Transverse colon (tissue), 4 donors: ENCODE measurements around the gene TAOK3. TPM values are rescaled to one million over a fixed set of nuclear protein-coding genes. Genes with fewer than 3 reads are reported as not detected.

Source experiments
- DNase-seq: peaks from one replicate; pipeline ENCODE4 v3.0.0-alpha.2; 2019
- H3K27ac ChIP-seq, 4 donors: fragments of 200-600 bp; sonication (generic); 2 replicates each; pipeline ENCODE4 v1.5.1; 2016 to 2018; ENCODE audit warnings: inconsistent platforms in 4 of 4
- H3K27me3 ChIP-seq: fragments of 200-600 bp; sonication (generic); 2 replicates; pipeline ENCODE4 v1.5.1; 2017; ENCODE audit warnings: inconsistent platforms
- H3K36me3 ChIP-seq, 4 donors: fragments of 200-600 bp; sonication (generic); 2 replicates each; pipeline ENCODE4 v1.5.1; 2017 to 2019; ENCODE audit warnings: inconsistent platforms in 4 of 4
- H3K4me1 ChIP-seq, 4 donors: fragments of 200-600 bp; sonication (generic); 2 replicates each; pipeline ENCODE4 v1.5.1; 2017 to 2020; ENCODE audit warnings: inconsistent platforms in 4 of 4
- H3K4me3 ChIP-seq, 4 donors: fragments of 200-600 bp; sonication (generic); 1 replicate in 1 of 4; 2 replicates in 3 of 4; pipeline versions ENCODE4 v1.5.1 to v1.6.1; 2017 to 2019; ENCODE audit warnings: inconsistent platforms in 4 of 4
- H3K9me3 ChIP-seq, 2 donors: fragments of 200-600 bp; sonication (generic); 2 replicates each; pipeline ENCODE4 v1.5.1; 2017 to 2019; ENCODE audit warnings: inconsistent platforms in 2 of 2
- EP300 ChIP-seq: sonication (generic); formaldehyde crosslinking; IDR thresholded peaks from one replicate; pipeline ENCODE4 v1.6.1; 2017; ENCODE audit warnings: antibody characterized with exemption, low read depth
- POLR2A ChIP-seq: fragments of 450-650 bp; IDR thresholded peaks from one replicate; pipeline ENCODE4 v1.6.1; 2016; ENCODE audit warnings: antibody characterized with exemption, mild to moderate bottlenecking, moderate library complexity
- POLR2AphosphoS5 ChIP-seq, 3 donors: sonication (generic); formaldehyde crosslinking; IDR thresholded peaks; one replicate each; pipeline ENCODE4 v1.6.1; 2016; ENCODE audit warnings: antibody characterized with exemption in 3 of 3
- WGBS, 2 donors: methylation state at CpG; one replicate each; pipeline ENCODE4 v1.1.5; 2018; ENCODE audit warnings: low coverage in 1 of 2; 5-methylcytosine and 5-hydroxymethylcytosine counted together
- in situ Hi-C, 4 donors: fragments of 200-750 bp; cut with MboI; loops; one replicate each; pipeline versions ENCODE4 v1.15.0 to v1.15.1; 2017; ENCODE audit warnings: low sequenced_read_pairs in 3 of 4, low pct_ligation_motif_present in 1 of 4, low pct_unique_long_range_greater_than_20kb in 1 of 4
- intact Hi-C: fragments of 100-400 bp; cut with DNase I; formaldehyde crosslinking; loops from one replicate; pipeline ENCODE4 v1.15.1; 2023; ENCODE audit warnings: low total_unique reads
- total RNA-seq, 4 donors: library from RNA; depleted of rRNA; stranded (reverse); fragments of >200 nt; gene quantifications; one replicate each; pipeline ENCODE4 v1.1.0, GENCODE V29; 2016
- TF ChIP-seq, protein P1 (sequence below), 5 experiments: fragments of 200-600 bp in 3 of 5; fragments of 450-650 bp in 2 of 5; sonication (generic) in 3 of 5; IDR thresholded peaks; 1 replicate in 2 of 5; 2 replicates in 3 of 5; pipeline ENCODE4 v1.5.1; 2016 to 2017; ENCODE audit warnings: antibody characterized with exemption in 5 of 5, inconsistent platforms in 3 of 5, mild to moderate bottlenecking in 2 of 5, moderate library complexity in 1 of 5

Gene TAOK3
- total RNA-seq, 4 donors from 2014 or later, result 40.4 to 93.2 (median 79.2) TPM

DNA sequence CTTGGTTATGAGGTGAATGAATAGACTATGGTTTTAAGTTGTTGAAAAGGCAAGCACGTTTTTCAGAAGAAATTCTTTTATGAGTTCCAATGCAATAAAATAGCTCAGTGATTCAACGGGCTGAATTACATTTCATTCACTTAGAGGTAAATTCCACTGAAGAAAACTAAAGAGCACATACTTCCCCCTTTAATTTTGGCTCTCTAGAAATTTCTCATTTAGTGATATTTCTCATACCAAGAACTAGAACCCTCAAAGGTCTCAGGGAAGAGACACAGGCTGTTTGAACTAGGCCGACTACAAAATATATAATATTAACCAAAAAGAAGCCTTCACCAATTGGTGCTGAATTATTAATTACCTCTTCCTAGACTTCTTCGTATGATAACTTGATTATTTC lies 68.6 kb downstream of the TAOK3 start:
- TF ChIP-seq EP300 (no peak), POLR2A (no peak), POLR2AphosphoS5 (IDR thresholded peaks at IDR 0.05) (no peak)
- TF ChIP-seq, protein P1, sequence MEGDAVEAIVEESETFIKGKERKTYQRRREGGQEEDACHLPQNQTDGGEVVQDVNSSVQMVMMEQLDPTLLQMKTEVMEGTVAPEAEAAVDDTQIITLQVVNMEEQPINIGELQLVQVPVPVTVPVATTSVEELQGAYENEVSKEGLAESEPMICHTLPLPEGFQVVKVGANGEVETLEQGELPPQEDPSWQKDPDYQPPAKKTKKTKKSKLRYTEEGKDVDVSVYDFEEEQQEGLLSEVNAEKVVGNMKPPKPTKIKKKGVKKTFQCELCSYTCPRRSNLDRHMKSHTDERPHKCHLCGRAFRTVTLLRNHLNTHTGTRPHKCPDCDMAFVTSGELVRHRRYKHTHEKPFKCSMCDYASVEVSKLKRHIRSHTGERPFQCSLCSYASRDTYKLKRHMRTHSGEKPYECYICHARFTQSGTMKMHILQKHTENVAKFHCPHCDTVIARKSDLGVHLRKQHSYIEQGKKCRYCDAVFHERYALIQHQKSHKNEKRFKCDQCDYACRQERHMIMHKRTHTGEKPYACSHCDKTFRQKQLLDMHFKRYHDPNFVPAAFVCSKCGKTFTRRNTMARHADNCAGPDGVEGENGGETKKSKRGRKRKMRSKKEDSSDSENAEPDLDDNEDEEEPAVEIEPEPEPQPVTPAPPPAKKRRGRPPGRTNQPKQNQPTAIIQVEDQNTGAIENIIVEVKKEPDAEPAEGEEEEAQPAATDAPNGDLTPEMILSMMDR (IDR thresholded peaks at IDR 0.05), result no peak
- H3K27me3 ChIP-seq, result no peaks in the 10 kb centered on the region
- no peak for DNase-seq
- H3K27ac ChIP-seq, result no peak overlapping the region
- WGBS, 2 donors, result 44 to 52% methylated on average over 4 of the region's 4 CpGs
- in situ Hi-C loops, result no loop called here
- peaks cover 0 to 23% (median 11%) of the 10 kb centered on the region in 4 donors for H3K4me1 ChIP-seq
- H3K4me3 ChIP-seq, result no peak overlapping the region
- intact Hi-C loops, result no loop called here
- no peaks in the 10 kb centered on the region for H3K36me3 ChIP-seq
- no peaks in the 10 kb centered on the region for H3K9me3 ChIP-seq

DNA sequence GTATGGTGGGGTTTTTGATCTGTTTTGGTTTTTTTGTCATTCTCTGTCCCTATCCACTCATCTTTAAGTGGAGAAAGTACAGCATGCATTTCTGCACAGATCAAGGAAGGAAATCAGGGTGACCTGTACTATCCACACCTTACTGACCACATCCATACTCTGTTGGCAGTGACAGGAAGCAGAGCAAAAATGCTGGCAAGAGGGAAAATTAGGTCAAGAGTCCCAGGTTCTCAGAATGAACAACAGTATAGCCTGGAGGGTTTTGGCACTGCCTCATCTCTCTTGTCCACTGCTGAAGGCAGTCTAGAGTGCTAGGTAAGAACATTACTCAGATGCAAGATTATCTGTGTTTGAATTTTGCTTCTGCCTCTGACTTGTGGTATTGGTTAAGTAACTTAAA lies 70.7 kb downstream of the TAOK3 start:
- Histone ChIP-seq H3K4me1 (peaks cover 0 to 18% (median 5%) of the 10 kb centered on the region in 4 donors), H3K27me3 (no peaks in the 10 kb centered on the region), H3K27ac (no peak overlapping the region), H3K4me3 (no peak overlapping the region), H3K36me3 (no peaks in the 10 kb centered on the region), H3K9me3 (no peaks in the 10 kb centered on the region)
- no peak for TF ChIP-seq POLR2A
- TF ChIP-seq, protein P1 (IDR thresholded peaks at IDR 0.05), result no peak
- no peak for TF ChIP-seq POLR2AphosphoS5 (IDR thresholded peaks at IDR 0.05)
- no peak for TF ChIP-seq EP300
- intact Hi-C loops, result no loop called here
- in situ Hi-C loops, result no loop called here
- no peak for DNase-seq

DNA sequence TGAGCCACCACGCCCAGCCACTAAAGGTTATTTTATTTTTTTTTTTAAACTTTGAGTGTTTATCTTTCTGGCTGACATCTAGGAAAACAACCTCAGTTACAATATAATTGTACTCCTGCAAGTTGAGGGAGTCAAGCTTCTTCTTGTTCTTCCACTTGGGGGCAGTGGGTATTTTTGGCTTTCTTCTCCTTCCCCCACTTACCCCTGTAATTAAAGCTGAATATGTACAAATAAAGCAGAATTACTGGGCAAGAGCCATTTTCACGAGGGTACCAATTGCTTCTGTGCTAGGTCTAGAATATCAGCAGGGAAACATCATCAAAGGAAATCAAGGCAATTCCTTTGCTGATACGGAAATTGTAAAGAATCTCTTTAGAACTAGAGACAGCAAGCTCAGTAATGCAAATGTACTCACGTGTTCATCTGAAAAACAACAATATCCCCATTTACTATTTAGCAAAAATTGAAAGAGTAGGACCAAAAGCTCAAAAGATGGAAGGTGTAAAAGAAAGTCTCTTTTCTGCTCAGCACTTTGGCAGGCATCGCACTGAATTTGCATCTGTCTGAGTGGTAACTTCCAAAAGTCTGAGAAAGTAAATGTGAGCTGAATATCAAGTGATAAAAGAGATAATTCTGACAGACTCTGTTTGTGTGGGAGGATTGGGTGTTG lies 72.8 kb downstream of the TAOK3 start:
- 59 to 63% methylated on average over 5 of the region's 5 CpGs for WGBS, 2 donors
- in situ Hi-C loops, result no loop called here
- no peak overlapping the region for H3K27ac ChIP-seq
- H3K9me3 ChIP-seq, result no peaks in the 10 kb centered on the region
- H3K36me3 ChIP-seq, result no peaks in the 10 kb centered on the region
- TF ChIP-seq, protein P1 (IDR thresholded peaks at IDR 0.05), result no peak
- TF ChIP-seq POLR2A (no peak), POLR2AphosphoS5 (IDR thresholded peaks at IDR 0.05) (no peak), EP300 (no peak)
- H3K27me3 ChIP-seq, result no peaks in the 10 kb centered on the region
- no peak overlapping the region for H3K4me3 ChIP-seq
- no peak for DNase-seq
- H3K4me1 ChIP-seq, result peaks cover 0 to 11% (median 3%) of the 10 kb centered on the region in 4 donors
- intact Hi-C loops, result no loop called here

DNA sequence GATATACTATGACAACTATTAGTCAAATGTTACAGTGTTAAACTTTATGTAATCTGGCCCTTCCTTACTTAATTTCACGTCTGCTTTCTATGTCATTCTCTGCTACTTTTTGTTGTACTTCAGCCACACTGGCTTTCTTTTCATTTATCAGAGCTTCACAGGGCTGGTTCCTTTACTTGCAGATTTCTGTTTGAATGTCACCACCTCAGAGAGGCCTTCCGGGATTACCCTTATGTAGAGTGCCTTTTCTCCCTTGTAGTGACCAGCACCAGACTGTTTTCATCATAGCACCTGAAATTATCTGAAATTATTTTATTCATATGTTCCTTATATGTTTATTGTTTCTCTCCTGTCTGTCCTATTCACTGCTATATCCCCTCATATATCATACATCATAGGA lies 75.4 kb downstream of the TAOK3 start:
- WGBS, 2 donors, result 95% methylated on average over 2 of the region's 2 CpGs
- no peak overlapping the region for H3K4me3 ChIP-seq
- in situ Hi-C loops, result no loop called here

More for the DNA sequence above, 75.4 kb downstream of the TAOK3 start:
- Histone ChIP-seq H3K9me3 (no peaks in the 10 kb centered on the region), H3K27me3 (no peaks in the 10 kb centered on the region), H3K4me1 (peaks cover 0 to 5% (median 1%) of the 10 kb centered on the region in 4 donors), H3K27ac (no peak overlapping the region), H3K36me3 (no peaks in the 10 kb centered on the region)
- no peak for TF ChIP-seq EP300
- TF ChIP-seq, protein P1 (IDR thresholded peaks at IDR 0.05), result no peak
- no peak for TF ChIP-seq POLR2A
- no peak for TF ChIP-seq POLR2AphosphoS5 (IDR thresholded peaks at IDR 0.05)
- no peak for DNase-seq
- intact Hi-C loops, result no loop called here
